HEK293 (cell line): ENCODE results near the gene LGALS8.

ENCODE experiments used
- BCL11A ChIP-seq: fragments of 450-650 bp; formaldehyde crosslinking; IDR thresholded peaks from 2 replicates; pipeline ENCODE4 v1.5.1; 2016; ENCODE audit warnings: low read depth, missing biosample characterization, missing genetic modification characterization
- BCL11B ChIP-seq: fragments of 450-650 bp; formaldehyde crosslinking; IDR thresholded peaks from 2 replicates; pipeline ENCODE4 v1.5.1; 2016; ENCODE audit warnings: low read depth, missing biosample characterization, missing genetic modification characterization
- GFI1B ChIP-seq: fragments of 450-650 bp; formaldehyde crosslinking; IDR thresholded peaks from 2 replicates; pipeline ENCODE4 v1.5.1; 2016; ENCODE audit warnings: missing biosample characterization, missing genetic modification characterization
- HOXD13 ChIP-seq: sonication (generic); formaldehyde crosslinking; IDR thresholded peaks from 2 replicates; pipeline ENCODE4 v1.8.0; 2022; ENCODE audit warnings: missing genetic modification reagents, borderline replicate concordance
- MZF1 ChIP-seq: fragments of 450-650 bp; formaldehyde crosslinking; IDR thresholded peaks from 2 replicates; pipeline ENCODE4 v1.5.1; 2017; ENCODE audit warnings: missing biosample characterization, missing genetic modification characterization, borderline replicate concordance
- OVOL3 ChIP-seq: fragments of 450-650 bp; formaldehyde crosslinking; IDR thresholded peaks from 2 replicates; pipeline ENCODE4 v1.5.1; 2016; ENCODE audit warnings: missing biosample characterization, missing genetic modification characterization
- RBAK ChIP-seq: fragments of 450-650 bp; formaldehyde crosslinking; IDR thresholded peaks from 2 replicates; pipeline ENCODE4 v1.5.1; 2016; ENCODE audit warnings: missing biosample characterization, missing genetic modification characterization
- SCRT1 ChIP-seq: fragments of 450-650 bp; formaldehyde crosslinking; IDR thresholded peaks from 2 replicates; pipeline ENCODE4 v1.5.1; 2016; ENCODE audit warnings: missing biosample characterization, missing genetic modification characterization, borderline replicate concordance
- SP2 ChIP-seq: fragments of 450-650 bp; formaldehyde crosslinking; IDR thresholded peaks from 2 replicates; pipeline ENCODE4 v1.5.1; 2016; ENCODE audit warnings: missing biosample characterization, missing genetic modification characterization
- SP3 ChIP-seq: fragments of 450-650 bp; formaldehyde crosslinking; IDR thresholded peaks from 2 replicates; pipeline ENCODE4 v1.5.1; 2016; ENCODE audit warnings: missing biosample characterization, missing genetic modification characterization
- ZFHX2 ChIP-seq: fragments of 450-650 bp; formaldehyde crosslinking; conservative IDR thresholded peaks from 2 replicates; pipeline ENCODE4 v1.5.1; 2016; ENCODE audit warnings: missing biosample characterization, missing genetic modification characterization
- ZNF121 ChIP-seq: fragments of 450-650 bp; formaldehyde crosslinking; IDR thresholded peaks from 2 replicates; pipeline ENCODE4 v1.5.1; 2016; ENCODE audit warnings: missing biosample characterization, missing genetic modification characterization
- ZNF354C ChIP-seq: fragments of 450-650 bp; formaldehyde crosslinking; IDR thresholded peaks from 2 replicates; pipeline ENCODE4 v1.5.1; 2016; ENCODE audit warnings: missing biosample characterization, missing genetic modification characterization, low read depth, borderline replicate concordance
- ZNF362 ChIP-seq: fragments of 450-650 bp; formaldehyde crosslinking; IDR thresholded peaks from 2 replicates; pipeline ENCODE4 v1.5.1; 2016; ENCODE audit warnings: missing biosample characterization, missing genetic modification characterization
- ZNF391 ChIP-seq: fragments of 450-650 bp; formaldehyde crosslinking; IDR thresholded peaks from 2 replicates; pipeline ENCODE4 v1.5.1; 2016; ENCODE audit warnings: low read depth, missing biosample characterization, missing genetic modification characterization, borderline replicate concordance
- ZNF404 ChIP-seq: fragments of 450-650 bp; formaldehyde crosslinking; IDR thresholded peaks from 2 replicates; pipeline ENCODE4 v1.5.1; 2017; ENCODE audit warnings: missing biosample characterization, missing genetic modification characterization
- ZNF518A ChIP-seq: fragments of 450-650 bp; formaldehyde crosslinking; conservative IDR thresholded peaks from 2 replicates; pipeline ENCODE4 v1.5.1; 2016; ENCODE audit warnings: low read depth, missing biosample characterization, missing genetic modification characterization
- ZNF530 ChIP-seq: fragments of 450-650 bp; formaldehyde crosslinking; IDR thresholded peaks from 2 replicates; pipeline ENCODE4 v1.5.1; 2016; ENCODE audit warnings: low read depth, missing biosample characterization, missing genetic modification characterization
- ZNF580 ChIP-seq: fragments of 450-650 bp; formaldehyde crosslinking; IDR thresholded peaks from 2 replicates; pipeline ENCODE4 v1.5.1; 2016; ENCODE audit warnings: missing biosample characterization, missing genetic modification characterization
- ZNF585B ChIP-seq: fragments of 450-650 bp; formaldehyde crosslinking; IDR thresholded peaks from 2 replicates; pipeline ENCODE4 v1.5.1; 2016; ENCODE audit warnings: missing biosample characterization, missing genetic modification characterization
- ZNF747 ChIP-seq: fragments of 450-650 bp; formaldehyde crosslinking; IDR thresholded peaks from 2 replicates; pipeline ENCODE4 v1.5.1; 2016; ENCODE audit warnings: missing biosample characterization, missing genetic modification characterization
- ZSCAN18 ChIP-seq: fragments of 450-650 bp; formaldehyde crosslinking; IDR thresholded peaks from 2 replicates; pipeline ENCODE4 v1.5.1; 2016; ENCODE audit warnings: missing biosample characterization, missing genetic modification characterization
- TF ChIP-seq, protein P1 (sequence below): fragments of 450-650 bp; formaldehyde crosslinking; IDR thresholded peaks from 2 replicates; pipeline ENCODE4 v1.5.1; 2017; ENCODE audit warnings: missing biosample characterization, missing genetic modification characterization
- TF ChIP-seq, protein P2 (sequence below): fragments of 450-650 bp; formaldehyde crosslinking; IDR thresholded peaks from 2 replicates; pipeline ENCODE4 v1.5.1; 2016; ENCODE audit warnings: missing biosample characterization, missing genetic modification characterization
- TF ChIP-seq, protein P3 (sequence below): fragments of 450-650 bp; formaldehyde crosslinking; IDR thresholded peaks from 2 replicates; pipeline ENCODE4 v1.5.1; 2016; ENCODE audit warnings: missing biosample characterization, missing genetic modification characterization

LGALS8 gene

GRCh38 chr1:236523704-236524141, at the start of gene LGALS8 (continued):
- TF ChIP-seq, protein P1, sequence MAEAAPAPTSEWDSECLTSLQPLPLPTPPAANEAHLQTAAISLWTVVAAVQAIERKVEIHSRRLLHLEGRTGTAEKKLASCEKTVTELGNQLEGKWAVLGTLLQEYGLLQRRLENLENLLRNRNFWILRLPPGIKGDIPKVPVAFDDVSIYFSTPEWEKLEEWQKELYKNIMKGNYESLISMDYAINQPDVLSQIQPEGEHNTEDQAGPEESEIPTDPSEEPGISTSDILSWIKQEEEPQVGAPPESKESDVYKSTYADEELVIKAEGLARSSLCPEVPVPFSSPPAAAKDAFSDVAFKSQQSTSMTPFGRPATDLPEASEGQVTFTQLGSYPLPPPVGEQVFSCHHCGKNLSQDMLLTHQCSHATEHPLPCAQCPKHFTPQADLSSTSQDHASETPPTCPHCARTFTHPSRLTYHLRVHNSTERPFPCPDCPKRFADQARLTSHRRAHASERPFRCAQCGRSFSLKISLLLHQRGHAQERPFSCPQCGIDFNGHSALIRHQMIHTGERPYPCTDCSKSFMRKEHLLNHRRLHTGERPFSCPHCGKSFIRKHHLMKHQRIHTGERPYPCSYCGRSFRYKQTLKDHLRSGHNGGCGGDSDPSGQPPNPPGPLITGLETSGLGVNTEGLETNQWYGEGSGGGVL (tag by site-specific recombination) = peak; percentile 66
- 0 out of 2 replicates have a peak, but pooled peaks have one; percentile 22 for TF ChIP-seq ZNF362 (tag by site-specific recombination)
- TF ChIP-seq MZF1 (tag by site-specific recombination) = no peak
- peak; percentile 92 for TF ChIP-seq ZFHX2 (tag by site-specific recombination)
- TF ChIP-seq ZNF404 (tag by site-specific recombination) = no peak
- peak; percentile 42 for TF ChIP-seq SP2 (tag by site-specific recombination)
- TF ChIP-seq GFI1B (tag by site-specific recombination) = no peak
- TF ChIP-seq ZNF391 (tag by site-specific recombination) = 0 out of 2 replicates have a peak, but pooled peaks have one; percentile 3
- TF ChIP-seq ZNF121 (tag by site-specific recombination) = 0 out of 2 replicates have a peak, but pooled peaks have one; percentile 44
- TF ChIP-seq, protein P2, sequence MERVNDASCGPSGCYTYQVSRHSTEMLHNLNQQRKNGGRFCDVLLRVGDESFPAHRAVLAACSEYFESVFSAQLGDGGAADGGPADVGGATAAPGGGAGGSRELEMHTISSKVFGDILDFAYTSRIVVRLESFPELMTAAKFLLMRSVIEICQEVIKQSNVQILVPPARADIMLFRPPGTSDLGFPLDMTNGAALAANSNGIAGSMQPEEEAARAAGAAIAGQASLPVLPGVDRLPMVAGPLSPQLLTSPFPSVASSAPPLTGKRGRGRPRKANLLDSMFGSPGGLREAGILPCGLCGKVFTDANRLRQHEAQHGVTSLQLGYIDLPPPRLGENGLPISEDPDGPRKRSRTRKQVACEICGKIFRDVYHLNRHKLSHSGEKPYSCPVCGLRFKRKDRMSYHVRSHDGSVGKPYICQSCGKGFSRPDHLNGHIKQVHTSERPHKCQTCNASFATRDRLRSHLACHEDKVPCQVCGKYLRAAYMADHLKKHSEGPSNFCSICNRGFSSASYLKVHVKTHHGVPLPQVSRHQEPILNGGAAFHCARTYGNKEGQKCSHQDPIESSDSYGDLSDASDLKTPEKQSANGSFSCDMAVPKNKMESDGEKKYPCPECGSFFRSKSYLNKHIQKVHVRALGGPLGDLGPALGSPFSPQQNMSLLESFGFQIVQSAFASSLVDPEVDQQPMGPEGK (tag by site-specific recombination) = peak; percentile 67
- TF ChIP-seq ZNF354C (tag by site-specific recombination) = no peak
- TF ChIP-seq ZSCAN18 = no peak
- no peak for TF ChIP-seq ZNF530 (tag by site-specific recombination)
- TF ChIP-seq HOXD13 (CRISPR knock-in tag) = no peak
- TF ChIP-seq ZNF585B (tag by site-specific recombination) = no peak
- no peak; the same call in 1 of the 2 replicates for TF ChIP-seq ZNF518A (tag by site-specific recombination)
- no peak for TF ChIP-seq RBAK (tag by site-specific recombination)
- TF ChIP-seq SP3 (tag by site-specific recombination) = peak; percentile 64
- no peak for TF ChIP-seq SCRT1
- TF ChIP-seq, protein P3, sequence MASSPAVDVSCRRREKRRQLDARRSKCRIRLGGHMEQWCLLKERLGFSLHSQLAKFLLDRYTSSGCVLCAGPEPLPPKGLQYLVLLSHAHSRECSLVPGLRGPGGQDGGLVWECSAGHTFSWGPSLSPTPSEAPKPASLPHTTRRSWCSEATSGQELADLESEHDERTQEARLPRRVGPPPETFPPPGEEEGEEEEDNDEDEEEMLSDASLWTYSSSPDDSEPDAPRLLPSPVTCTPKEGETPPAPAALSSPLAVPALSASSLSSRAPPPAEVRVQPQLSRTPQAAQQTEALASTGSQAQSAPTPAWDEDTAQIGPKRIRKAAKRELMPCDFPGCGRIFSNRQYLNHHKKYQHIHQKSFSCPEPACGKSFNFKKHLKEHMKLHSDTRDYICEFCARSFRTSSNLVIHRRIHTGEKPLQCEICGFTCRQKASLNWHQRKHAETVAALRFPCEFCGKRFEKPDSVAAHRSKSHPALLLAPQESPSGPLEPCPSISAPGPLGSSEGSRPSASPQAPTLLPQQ (tag by site-specific recombination) = no peak; the same call in 1 of the 2 replicates
- no peak for TF ChIP-seq ZNF580 (tag by site-specific recombination)
- no peak for TF ChIP-seq OVOL3 (tag by site-specific recombination)
- TF ChIP-seq ZNF747 = no peak
- TF ChIP-seq BCL11A (tag by site-specific recombination) = no peak
- no peak for TF ChIP-seq BCL11B (tag by site-specific recombination)
